ENCODE results near the gene ZSWIM8.

GRCh38 chr10:73742454-73742734 lies 43.0 kb upstream of the ZSWIM8 start:
- no peak for TF ChIP-seq CTCF (IDR thresholded peaks at IDR 0.05)
- TF ChIP-seq POLR2A (IDR thresholded peaks at IDR 0.05): no peak

Data from Peyer's patch (tissue), 4 donors.